HEK293 (cell line): ENCODE measurements around the gene RBM20.

ENCODE experiments used
- CTCF ChIA-PET: fragments of 350-600 bp; formaldehyde crosslinking; extraction: SDS; loops from one replicate; lab custom pipeline; 2021; ENCODE audit warnings: antibody characterized with exemption; lab: Yijun Ruan, JAX
- POLR2A ChIA-PET: fragments of 300-600 bp; formaldehyde crosslinking; extraction: SDS; loops from one replicate; lab custom pipeline; 2020; ENCODE audit warnings: antibody characterized with exemption, inconsistent platforms; lab: Yijun Ruan, JAX
- H3K27ac ChIP-seq: fragments of 200-500 bp; sonication (Bioruptor generic); 2 replicates; pipeline ENCODE4 v1.5.1; 2014; ENCODE audit warnings: low read depth, low read length, control low read depth, inconsistent platforms; ENCODE audit errors: extremely low read depth
- H3K36me3 ChIP-seq, 2 experiments: fragments of 200-500 bp in 1 of 2; sonication (Bioruptor generic) in 1 of 2; 1 replicate in 1 of 2; 2 replicates in 1 of 2; pipeline ENCODE4 v1.5.1; 2014 to 2017; ENCODE audit warnings: inconsistent platforms in 2 of 2, low read length in 2 of 2; ENCODE audit not compliant: control insufficient read depth in 2 of 2, insufficient read depth in 1 of 2
- H3K4me1 ChIP-seq: fragments of 200-500 bp; sonication (Bioruptor generic); 2 replicates; pipeline ENCODE4 v1.5.1; 2014; ENCODE audit warnings: mild to moderate bottlenecking, low read length, inconsistent platforms; ENCODE audit not compliant: control insufficient read depth, insufficient read depth
- H3K4me3 ChIP-seq: 2 replicates; pipeline ENCODE4 v1.5.1; 2011; ENCODE audit warnings: low read depth, mild to moderate bottlenecking, control low read depth, low read length, moderate library complexity
- H3K9me3 ChIP-seq: fragments of 200-500 bp; sonication (Bioruptor generic); 2 replicates; pipeline ENCODE4 v1.5.1; 2014; ENCODE audit warnings: low read depth, low read length, inconsistent platforms; ENCODE audit not compliant: control insufficient read depth, insufficient read depth
- ELK4 ChIP-seq: IDR thresholded peaks from 2 replicates; pipeline ENCODE4 v1.6.1; 2011; ENCODE audit warnings: mild to moderate bottlenecking, low read depth, low read length, borderline replicate concordance
- FEZF1 ChIP-seq: fragments of 450-650 bp; formaldehyde crosslinking; IDR thresholded peaks from 2 replicates; pipeline ENCODE4 v1.5.1; 2016; ENCODE audit warnings: missing biosample characterization, missing genetic modification characterization
- GFI1B ChIP-seq: fragments of 450-650 bp; formaldehyde crosslinking; IDR thresholded peaks from 2 replicates; pipeline ENCODE4 v1.5.1; 2016; ENCODE audit warnings: missing biosample characterization, missing genetic modification characterization
- GLI2 ChIP-seq: fragments of 450-650 bp; formaldehyde crosslinking; IDR thresholded peaks from 2 replicates; pipeline ENCODE4; 2017; ENCODE audit warnings: missing biosample characterization, missing genetic modification characterization, low read depth, borderline replicate concordance
- HIC1 ChIP-seq: fragments of 450-650 bp; formaldehyde crosslinking; IDR thresholded peaks from 2 replicates; pipeline ENCODE4 v1.5.1; 2016; ENCODE audit warnings: missing biosample characterization, missing genetic modification characterization
- SP2 ChIP-seq: fragments of 450-650 bp; formaldehyde crosslinking; IDR thresholded peaks from 2 replicates; pipeline ENCODE4 v1.5.1; 2016; ENCODE audit warnings: missing biosample characterization, missing genetic modification characterization
- ZBTB20 ChIP-seq: fragments of 450-650 bp; formaldehyde crosslinking; IDR thresholded peaks from 2 replicates; pipeline ENCODE4 v1.5.1; 2016; ENCODE audit warnings: missing biosample characterization, missing genetic modification characterization
- ZBTB21 ChIP-seq: fragments of 450-650 bp; formaldehyde crosslinking; IDR thresholded peaks from 2 replicates; pipeline ENCODE4 v1.5.1; 2017; ENCODE audit warnings: missing biosample characterization, missing genetic modification characterization
- ZEB2 ChIP-seq: fragments of 450-650 bp; formaldehyde crosslinking; IDR thresholded peaks from 2 replicates; pipeline ENCODE4 v1.5.1; 2016; ENCODE audit warnings: missing biosample characterization, missing genetic modification characterization
- ZFHX2 ChIP-seq: fragments of 450-650 bp; formaldehyde crosslinking; conservative IDR thresholded peaks from 2 replicates; pipeline ENCODE4 v1.5.1; 2016; ENCODE audit warnings: missing biosample characterization, missing genetic modification characterization
- ZNF114 ChIP-seq: fragments of 450-650 bp; formaldehyde crosslinking; IDR thresholded peaks from 2 replicates; pipeline ENCODE4 v1.5.0; 2017; ENCODE audit warnings: missing biosample characterization, missing genetic modification characterization
- ZNF140 ChIP-seq: fragments of 450-650 bp; formaldehyde crosslinking; IDR thresholded peaks from 2 replicates; pipeline ENCODE4 v1.5.1; 2016; ENCODE audit warnings: missing biosample characterization, missing genetic modification characterization
- ZNF362 ChIP-seq: fragments of 450-650 bp; formaldehyde crosslinking; IDR thresholded peaks from 2 replicates; pipeline ENCODE4 v1.5.1; 2016; ENCODE audit warnings: missing biosample characterization, missing genetic modification characterization
- ZNF514 ChIP-seq: fragments of 450-650 bp; formaldehyde crosslinking; IDR thresholded peaks from 2 replicates; pipeline ENCODE4 v1.5.1; 2016; ENCODE audit warnings: missing biosample characterization, missing genetic modification characterization
- ZNF555 ChIP-seq: fragments of 450-650 bp; formaldehyde crosslinking; conservative IDR thresholded peaks from 2 replicates; pipeline ENCODE4 v1.5.1; 2017; ENCODE audit warnings: missing biosample characterization, mild to moderate bottlenecking, missing genetic modification characterization, inconsistent platforms
- ZNF558 ChIP-seq: fragments of 450-650 bp; formaldehyde crosslinking; IDR thresholded peaks from 2 replicates; pipeline ENCODE4 v1.5.1; 2016; ENCODE audit warnings: missing biosample characterization, missing genetic modification characterization
- ZNF639 ChIP-seq: fragments of 450-650 bp; formaldehyde crosslinking; IDR thresholded peaks from 2 replicates; pipeline ENCODE4 v1.5.1; 2016; ENCODE audit warnings: missing biosample characterization, missing genetic modification characterization
- ZNF670 ChIP-seq: fragments of 450-650 bp; formaldehyde crosslinking; IDR thresholded peaks from 2 replicates; pipeline ENCODE4 v1.5.1; 2016; ENCODE audit warnings: missing biosample characterization, missing genetic modification characterization, low read depth
- ZNF701 ChIP-seq: fragments of 450-650 bp; formaldehyde crosslinking; IDR thresholded peaks from 2 replicates; pipeline ENCODE4 v1.5.1; 2016; ENCODE audit warnings: missing biosample characterization, missing genetic modification characterization
- ZNF747 ChIP-seq: fragments of 450-650 bp; formaldehyde crosslinking; IDR thresholded peaks from 2 replicates; pipeline ENCODE4 v1.5.1; 2016; ENCODE audit warnings: missing biosample characterization, missing genetic modification characterization

Gene RBM20

GRCh38 chr10:110754375-110755105, 110.4 kb downstream of the RBM20 start:
- Histone ChIP-seq H3K4me1 (peaks cover 2% of the 10 kb centered on the region; the same call in 1 of the 2 replicates), H3K4me3 (no peak overlapping the region), H3K36me3 (no peaks in the 10 kb centered on the region), H3K27ac (no peak overlapping the region)
- CTCF ChIA-PET = interaction anchor here (0.5 to 0.6 kb wide), 2 partner anchors 11 to 14 kb away, joined by 3 to 8 read pairs; no protein-coding TSS in a partner anchor
- no peak for TF ChIP-seq ZBTB20
- TF ChIP-seq, all 188 proteins: peak for 0
- POLR2A ChIA-PET = no interaction called here
- H3K9me3 ChIP-seq = no peaks in the 10 kb centered on the region

GRCh38 chr10:110755781-110756180, 111.6 kb downstream of the RBM20 start:
- Histone ChIP-seq H3K4me3 (no peak overlapping the region), H3K36me3 (no peaks in the 10 kb centered on the region), H3K9me3 (no peaks in the 10 kb centered on the region), H3K27ac (no peak overlapping the region), H3K4me1 (peaks cover 2% of the 10 kb centered on the region; the same call in 1 of the 2 replicates)
- POLR2A ChIA-PET = no interaction called here
- no peak for TF ChIP-seq ZEB2 (tag by site-specific recombination)
- no peak for TF ChIP-seq ELK4
- no peak for TF ChIP-seq ZNF140 (tag by site-specific recombination)
- TF ChIP-seq HIC1 (tag by site-specific recombination) = no peak
- no peak for TF ChIP-seq FEZF1 (tag by site-specific recombination)
- no peak for TF ChIP-seq ZBTB21 (tag by site-specific recombination)
- no peak for TF ChIP-seq ZNF639 (tag by site-specific recombination)
- TF ChIP-seq GFI1B (tag by site-specific recombination) = no peak
- TF ChIP-seq ZFHX2 (tag by site-specific recombination) = no peak
- no peak for TF ChIP-seq ZNF747
- TF ChIP-seq ZNF555 (tag by site-specific recombination) = no peak
- no peak for TF ChIP-seq ZNF558 (tag by site-specific recombination)
- TF ChIP-seq ZNF514 (tag by site-specific recombination) = no peak
- no peak for TF ChIP-seq GLI2 (tag by site-specific recombination)
- no peak for TF ChIP-seq ZNF362 (tag by site-specific recombination)
- TF ChIP-seq ZNF670 (tag by site-specific recombination) = no peak
- TF ChIP-seq SP2 (tag by site-specific recombination) = no peak
- TF ChIP-seq ZNF114 (tag by site-specific recombination) = no peak
- TF ChIP-seq ZNF701 (tag by site-specific recombination) = no peak
- CTCF ChIA-PET = interaction anchor here (0.6 kb wide), 2 partner anchors 135 to 557 kb away, joined by 4 read pairs; no protein-coding TSS in a partner anchor
